NCI-H2227 treated with DMSO at 0.1 percent for 48 hours (cell line): Measurements from ENCODE around the gene INSC.
A peak's percentile ranks its signal among the peaks of the same experiment; 100 is the strongest.

Experiments used
- DNase-seq: peaks from one replicate; lab custom pipeline; 2025; lab: John Stamatoyannopoulos, UW

Gene INSC

DNA sequence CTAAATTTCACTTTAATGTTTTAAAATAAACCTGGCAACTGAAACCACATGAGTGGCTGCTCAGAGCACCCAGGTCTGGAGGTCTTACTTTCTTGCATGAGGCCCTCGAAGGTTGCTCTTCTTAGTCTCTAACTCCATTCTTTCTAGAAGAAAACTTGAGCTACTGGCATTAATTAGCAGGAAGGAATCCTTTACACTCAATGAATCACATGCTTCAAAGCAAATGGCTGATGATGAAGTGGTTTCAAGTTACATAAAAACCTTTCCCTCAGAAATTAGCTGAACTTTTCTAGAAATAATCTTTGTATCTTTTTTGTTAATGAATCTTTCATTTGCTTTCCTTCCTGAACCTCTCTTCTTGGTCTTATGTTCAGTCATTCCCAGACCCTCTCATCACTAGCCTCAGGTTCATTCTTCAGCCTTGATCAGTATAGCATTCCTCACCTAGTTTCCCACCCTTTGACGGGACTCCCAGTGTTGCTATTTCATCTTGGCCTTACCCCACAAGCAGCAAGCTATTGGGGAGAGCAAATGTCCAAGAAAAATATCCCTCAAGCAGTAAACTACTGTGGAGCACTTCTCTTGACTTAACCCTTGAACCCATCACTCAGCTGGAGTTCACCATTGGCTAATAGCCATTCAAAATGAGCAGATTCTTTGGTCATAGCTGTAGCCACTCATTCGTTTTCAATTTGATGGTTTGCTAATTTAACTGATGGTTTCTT, 75.1 kb downstream of the INSC start:
- no peak for DNase-seq

DNA sequence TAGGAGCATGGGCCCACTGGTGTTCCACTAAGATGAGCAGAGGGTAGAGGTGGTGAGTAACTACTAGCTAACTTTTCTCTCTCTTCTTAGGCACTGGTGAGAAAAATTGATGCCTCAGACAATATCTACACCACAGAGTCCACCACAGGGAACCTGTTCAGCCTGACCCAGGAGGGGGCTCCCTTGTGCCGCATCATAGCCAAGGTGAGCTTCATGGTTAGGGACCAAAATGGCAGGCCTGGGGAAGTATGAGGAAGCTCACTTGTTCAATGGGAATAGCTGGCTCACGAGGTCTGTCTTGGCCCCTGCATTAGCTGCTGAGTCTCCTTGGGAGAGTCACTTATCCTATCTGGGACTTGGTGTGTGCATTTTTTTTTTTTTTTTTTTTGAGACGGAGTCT, 75.9 kb downstream of the INSC start:
- no peak for DNase-seq

DNA sequence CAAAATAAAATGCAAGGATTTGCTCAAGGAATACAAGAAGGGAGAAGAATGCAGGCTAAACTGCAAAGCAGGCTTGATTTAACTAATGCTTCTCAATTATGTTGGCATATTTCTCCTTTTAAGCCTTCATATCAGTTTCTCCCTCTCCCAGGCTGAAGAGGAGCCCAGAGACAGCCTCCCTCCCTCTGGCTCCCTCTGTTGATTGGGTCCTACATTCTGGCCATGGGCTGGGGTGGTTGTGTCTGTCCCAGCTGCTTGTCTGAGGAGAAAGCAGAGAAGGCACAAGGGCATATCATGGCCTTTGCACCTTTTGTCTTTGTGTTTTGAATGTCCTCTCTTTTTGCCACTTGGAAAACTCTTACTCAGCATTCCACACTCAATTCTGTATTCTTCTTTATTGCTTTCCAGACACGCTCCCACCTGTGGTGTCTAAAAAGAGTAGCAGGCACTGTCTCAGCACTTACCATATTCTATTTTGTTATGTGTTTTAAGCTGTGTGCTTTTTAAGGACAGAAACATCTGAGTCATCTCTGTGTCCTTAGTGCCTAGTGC, 77.4 kb downstream of the INSC start:
- DNase-seq: no peak

DNA sequence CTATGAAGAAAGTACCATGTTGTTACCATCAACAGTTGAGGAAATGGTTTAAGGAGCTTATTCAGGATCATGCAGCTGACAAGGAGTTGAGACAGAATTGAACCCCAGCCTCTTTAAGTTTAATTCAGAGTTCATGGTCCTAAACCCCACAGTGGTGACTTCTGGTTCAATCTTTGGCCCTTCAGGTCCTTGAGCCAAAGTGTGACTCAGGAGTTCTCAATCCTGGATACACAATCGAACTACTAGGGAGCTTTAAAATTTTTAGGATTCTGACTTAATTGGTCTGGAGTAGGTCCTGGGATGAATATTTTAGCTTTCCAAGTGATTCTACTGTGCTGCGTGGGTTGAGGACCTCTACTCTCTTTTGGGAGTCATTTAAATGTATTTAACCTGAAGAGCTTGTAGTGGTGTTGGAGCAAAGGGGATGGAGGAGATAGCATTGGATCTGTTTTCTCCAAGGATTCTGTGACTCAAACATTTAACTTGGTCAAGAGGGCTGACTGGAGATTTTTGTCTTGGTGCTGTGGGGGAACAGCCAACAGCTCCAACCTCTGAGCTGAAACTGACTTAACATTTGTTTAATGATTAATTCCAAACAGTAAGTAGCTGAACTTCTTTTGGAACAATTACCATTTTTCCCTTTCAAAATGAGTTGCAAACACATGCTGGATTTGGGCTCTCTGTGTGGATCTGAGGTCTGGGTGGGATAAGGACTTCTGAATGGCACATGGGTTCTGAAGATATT, 80.1 kb downstream of the INSC start:
- no peak for DNase-seq

DNA sequence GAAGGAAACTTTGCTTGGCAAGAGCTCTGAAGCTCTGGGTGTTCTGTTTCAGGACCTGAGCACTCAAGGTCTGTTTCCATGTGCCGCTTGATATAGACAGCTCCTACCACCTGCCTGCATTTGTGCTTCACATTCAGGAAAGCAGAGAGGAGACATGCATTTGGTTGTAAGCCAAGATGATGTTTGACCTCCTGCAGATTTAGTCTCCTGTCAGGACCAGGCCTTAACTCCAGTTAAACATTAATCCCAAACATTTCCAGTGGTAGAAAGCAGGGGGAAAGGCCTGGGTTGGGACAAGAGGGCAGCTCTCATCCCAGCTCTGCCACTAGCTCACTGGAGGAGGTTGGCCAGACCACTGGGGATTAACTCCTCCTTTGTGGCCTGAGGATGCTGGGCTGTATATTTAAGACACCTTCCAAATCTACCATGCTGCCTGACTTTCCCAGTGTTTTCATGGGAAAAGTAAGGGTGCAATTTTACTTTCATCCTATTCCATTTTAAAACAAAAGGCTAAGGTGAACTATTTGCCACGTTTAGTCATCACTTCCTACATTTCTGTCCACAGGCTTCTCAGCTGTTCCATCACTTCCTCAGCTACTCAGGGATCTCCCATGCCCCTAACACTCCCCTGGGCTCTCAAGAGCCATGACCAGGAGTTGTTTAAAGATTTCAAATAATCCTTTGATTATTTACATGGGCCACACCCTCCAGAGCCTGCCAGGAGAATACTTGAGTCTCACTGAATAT, 80.9 kb downstream of the INSC start:
- DNase-seq: no peak

DNA sequence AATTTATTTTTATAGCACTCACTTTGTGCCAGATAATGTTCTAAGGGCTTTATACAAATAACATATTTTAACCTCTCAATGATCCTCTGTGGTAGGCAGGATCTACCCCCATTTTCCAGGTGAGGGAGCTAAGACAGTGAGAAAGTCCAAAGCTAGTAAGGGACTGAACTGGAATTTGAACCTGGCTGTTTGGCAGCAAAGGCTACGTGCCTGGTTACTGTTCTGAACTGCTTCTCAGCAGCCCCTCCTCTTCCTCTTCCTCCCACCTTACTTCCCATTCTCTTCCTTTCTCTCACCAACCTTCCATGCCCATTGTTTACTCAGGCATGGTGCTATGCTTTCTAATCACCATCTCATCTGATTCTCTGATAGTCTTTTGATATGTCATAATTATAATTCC, 82.0 kb downstream of the INSC start:
- DNase-seq: no peak

DNA sequence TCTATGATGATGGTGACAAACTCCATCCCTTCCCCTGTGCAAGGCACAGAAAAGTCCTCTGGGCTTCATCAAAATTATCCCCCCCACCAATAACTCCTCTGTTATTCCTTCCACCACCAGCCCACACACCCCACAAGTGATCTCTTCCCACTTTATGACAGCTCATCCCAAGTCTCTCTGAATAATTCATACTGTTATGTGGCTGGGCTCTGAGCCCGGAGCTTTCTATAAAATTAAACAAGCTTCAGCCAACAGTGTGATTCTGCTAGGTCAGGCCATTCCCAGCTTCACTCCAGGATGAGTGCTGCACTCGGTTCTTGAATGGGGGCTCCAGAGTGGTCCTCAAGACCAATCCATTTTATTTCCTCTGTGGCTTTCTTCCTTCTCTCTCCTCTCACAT, 83.0 kb downstream of the INSC start:
- DNase-seq: no peak

DNA sequence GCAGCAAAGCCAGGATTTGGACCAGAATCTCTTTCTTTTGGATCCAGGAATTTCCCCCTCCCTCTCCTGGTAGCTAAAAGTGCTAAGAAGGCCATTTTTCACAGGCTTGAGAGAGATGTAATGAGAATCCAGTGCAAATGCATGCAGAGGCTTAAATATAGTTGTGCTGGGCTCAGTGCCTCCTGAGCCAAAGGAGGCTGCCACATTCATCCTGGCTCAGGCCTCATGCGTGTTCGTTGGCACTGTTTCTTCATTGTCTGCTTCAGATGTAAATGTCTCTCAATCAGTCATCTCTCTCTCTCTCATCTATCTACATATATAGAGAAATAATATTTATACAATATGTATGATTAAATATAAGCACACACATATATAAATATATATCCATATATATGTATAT, 83.6 kb downstream of the INSC start:
- DNase-seq: no peak

DNA sequence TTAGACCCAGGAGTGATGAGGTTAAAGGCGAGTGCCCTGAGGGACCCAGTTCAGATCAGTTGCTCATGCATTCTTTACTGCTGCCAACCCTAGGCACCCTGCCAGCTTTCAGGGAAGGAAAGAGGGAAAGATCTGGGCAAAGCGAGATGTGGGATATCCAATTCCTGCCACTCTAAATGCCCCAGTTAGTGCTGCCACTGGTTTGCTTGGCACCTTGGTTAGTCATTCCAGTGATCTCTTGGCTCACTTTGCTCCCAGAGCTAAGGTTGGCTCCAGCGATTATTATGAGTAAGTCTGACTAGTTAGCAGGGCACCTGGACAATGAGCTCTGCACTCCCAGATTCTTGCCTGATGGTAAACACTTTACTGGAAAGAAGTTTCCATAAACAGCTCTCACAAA, 85.0 kb downstream of the INSC start:
- DNase-seq: no peak

DNA sequence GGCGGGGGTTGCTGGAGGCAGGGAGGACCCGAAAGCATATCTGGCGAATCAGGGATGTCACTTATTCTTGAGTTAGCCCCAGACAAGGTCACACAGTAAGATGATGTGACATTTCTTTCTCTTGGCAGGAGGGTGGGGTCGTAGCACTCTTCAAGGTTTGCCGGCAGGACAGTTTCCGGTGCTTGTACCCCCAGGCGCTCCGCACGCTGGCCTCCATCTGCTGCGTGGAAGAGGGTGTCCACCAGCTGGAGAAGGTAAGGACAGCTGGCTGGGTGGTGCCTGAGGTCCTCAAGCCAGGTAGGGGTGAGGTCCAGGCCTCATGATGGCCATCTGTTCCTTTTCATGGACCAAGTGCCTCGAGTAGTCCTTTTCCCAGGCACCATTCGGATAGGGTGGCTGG, 86.0 kb downstream of the INSC start:
- DNase-seq: no peak

DNA sequence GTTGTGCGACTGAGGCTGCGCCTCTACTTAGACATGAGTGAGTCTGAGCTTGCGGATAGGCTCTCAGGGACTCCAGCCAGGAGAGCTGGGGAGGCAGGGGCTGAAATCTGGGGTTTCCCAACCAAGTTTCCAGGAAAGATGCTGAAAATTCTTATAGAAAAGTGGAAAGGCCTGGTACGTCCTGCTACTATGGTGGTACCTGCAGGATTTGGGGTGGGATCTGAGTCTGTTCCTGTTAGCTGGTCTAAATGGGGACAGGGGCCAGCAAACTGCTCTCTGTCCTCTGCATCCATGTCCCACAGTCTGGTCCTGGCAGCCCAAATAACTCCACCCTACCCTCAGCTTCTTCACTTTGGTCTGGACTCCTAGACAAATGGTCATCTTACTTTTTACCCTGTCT, 86.9 kb downstream of the INSC start:
- no peak for DNase-seq

DNA sequence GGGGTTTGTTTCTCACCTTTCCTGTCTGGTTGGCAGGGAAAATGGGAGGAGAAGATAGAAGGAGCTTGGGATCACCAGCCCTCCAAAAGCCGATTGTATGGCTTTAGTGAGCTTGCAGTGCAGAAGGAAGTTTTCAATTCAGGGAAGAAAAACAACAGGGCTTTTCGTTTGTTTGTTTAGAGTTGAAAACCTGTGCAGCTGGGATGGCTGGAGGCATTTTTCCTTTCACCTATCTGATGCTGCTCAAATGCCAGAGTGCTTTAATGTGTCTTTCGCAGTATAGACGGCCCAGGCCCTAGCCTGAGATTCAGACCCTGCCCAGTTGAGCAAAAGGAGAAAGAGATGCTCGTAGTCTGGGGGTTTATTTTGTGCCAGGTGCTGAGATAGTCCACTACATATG, 87.9 kb downstream of the INSC start:
- no peak for DNase-seq

DNA sequence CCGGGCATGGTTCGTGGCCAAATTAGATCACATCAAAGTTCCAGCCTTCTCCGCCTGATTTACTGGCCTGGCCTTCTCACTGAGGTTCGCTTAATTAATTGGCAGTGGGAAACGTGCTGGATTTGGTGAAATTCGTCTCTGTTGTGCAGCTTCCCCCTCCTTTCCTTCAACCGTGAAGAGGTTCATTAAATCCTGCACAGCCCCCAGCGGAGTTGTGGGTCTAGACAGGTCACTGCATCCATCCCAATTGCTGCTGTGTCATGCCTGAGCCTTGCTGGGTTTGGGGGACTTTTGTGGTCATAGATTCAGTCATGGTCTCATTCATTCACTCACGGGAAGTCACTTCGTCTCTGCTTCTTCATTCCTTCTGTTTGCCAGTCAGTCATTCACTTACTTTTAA, 90.0 kb downstream of the INSC start:
- no peak for DNase-seq

DNA sequence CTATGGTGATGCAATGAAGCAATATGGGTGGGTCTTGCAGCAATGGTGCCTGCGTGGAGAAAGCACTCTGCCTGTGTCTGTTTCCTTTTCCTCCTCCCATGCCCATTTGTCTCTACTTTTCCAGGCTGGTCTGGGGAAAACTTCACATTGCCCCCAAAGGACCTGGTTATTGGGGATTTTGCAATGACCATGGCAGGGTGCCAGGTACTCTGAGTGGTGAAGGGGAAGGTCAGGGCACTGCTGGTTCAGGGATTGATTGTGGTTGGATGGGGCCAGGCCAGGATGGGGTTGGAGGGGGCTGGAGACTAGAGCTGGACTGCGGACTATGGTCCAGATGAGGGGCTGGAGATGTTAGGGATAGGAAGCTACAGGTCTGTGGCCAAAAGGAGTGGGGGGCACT, 92.1 kb downstream of the INSC start:
- DNase-seq: no peak

DNA sequence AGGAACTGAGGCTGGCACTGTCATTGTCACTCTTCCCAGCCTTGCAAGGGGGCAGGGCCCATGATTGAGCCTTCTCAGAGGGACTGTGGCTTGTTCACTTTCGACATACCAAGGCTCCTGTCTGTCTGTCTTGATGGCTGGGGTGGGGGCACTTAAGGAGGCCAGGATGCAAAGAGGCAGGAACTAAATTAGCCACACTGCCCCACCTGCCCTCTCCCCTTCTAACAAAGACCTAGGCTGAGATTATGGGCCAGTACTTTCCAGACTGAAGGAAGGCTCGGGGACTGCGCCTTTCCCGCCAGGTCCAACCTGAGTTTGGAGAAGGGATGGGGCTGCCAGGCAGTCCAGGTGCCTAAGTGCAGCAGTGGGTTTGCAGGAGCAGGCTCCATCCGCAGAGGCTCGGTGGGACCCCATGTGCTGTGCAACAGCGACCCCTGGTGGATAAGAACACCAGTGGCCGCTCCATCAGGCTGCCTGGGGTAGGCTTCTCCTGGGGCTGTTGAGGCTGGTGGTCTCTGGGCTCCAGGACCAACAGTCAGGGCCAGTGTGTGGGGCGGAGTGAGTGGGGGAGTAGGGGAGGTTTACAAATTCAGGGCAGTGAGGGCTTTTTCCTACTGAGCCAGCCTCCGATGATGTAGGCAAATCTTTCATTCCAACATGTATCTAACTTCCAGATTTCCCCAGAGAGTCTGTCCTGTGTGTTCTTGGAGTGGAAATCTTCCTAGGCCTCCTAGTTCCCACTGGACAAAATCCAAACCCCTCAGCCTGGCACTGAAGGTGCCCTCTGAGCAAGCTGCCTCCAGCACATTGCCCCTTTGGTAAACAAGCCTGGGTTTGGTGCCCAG, 93.9 kb downstream of the INSC start:
- DNase-seq: peak; percentile 56

DNA sequence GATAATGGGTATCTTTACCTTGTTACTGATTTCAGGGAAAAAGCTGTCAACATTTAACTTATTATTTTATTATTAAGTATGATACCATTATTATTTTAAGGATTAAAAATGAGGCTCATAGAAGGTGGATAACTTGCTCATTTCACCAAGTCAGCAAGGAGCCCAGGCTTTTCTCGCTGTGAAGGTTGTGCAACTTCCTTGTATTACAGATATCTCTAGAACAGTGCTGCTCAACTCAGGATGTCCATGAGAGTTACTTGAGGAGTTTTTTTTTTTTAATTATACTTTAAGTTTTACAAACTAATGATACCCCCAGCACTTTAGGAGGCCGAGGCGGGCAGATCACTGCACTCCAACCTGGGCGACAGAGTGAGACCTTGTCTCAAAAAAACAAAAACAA, 98.2 kb downstream of the INSC start:
- no peak for DNase-seq

DNA sequence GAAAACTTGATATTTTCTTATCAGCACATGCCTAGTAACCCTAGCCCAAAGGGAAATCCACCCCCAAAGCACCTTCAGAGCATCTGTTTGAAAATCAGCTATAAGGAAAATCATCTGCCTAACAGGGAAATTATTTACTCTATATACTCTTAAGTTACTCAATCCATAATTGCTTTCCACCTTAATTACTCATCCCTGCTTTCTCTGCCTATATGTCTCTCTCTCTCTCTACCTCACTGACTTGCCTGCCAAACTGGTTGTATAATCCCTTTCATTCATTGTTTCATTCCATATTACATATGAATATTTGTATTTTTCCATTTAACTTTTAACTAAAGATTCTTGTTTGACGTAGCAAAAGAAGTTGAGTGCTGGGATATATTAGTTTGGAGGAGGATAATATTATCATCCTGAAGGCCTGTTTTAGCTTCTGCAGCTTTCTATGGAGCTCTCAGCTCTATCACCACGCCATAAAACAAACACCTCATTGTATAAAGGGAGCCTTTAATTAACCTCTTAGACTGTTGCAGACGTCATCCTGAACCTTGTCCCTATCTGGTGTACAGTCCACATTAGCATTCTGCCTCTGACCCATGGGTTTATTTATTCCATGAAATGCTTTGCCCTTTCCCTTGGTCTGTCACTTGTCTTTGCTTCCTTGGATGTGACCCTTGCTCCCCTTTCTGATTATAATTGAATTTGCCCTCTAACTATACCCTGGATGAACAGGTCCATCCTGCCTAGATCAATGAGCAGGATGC, 98.9 kb downstream of the INSC start:
- no peak for DNase-seq

DNA sequence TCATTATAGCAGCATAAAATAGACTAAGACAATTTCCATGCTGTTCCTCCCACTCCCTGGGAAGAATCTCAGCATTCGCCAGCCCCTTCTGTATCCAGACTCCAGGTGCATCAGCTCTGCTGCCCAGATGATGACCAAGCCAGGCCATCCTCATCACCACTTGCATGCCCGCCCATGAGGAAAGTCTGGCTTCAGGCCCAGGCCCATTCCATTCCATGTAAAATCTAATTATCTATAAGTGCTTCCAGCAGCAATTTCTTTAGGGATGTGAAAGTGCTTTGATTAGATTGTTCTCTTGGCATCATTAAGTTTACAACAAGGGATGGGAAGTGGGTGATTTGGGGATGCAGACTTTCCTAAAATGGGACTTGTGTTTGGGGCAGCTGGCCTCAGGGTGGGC, 100.3 kb downstream of the INSC start:
- no peak for DNase-seq

DNA sequence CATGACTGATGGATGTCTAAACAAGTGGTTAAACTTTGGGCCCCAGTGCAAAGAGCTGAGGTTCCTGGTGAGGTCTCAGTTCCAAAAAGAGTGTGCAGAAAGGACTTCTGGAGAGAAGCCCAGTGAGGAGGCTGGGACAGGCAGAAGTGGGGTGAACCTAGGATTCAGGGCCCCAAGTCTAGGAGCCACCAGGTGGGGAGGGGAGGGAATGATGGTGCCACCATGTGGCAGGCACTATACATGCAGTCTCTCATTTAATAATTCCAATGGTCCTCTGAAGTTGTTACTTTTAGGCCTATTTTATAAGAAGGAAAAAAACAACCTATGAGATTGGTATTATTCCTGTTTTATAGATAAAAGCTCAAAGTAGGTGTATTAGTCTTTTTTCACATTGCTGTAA, 102.0 kb downstream of the INSC start:
- DNase-seq: no peak

DNA sequence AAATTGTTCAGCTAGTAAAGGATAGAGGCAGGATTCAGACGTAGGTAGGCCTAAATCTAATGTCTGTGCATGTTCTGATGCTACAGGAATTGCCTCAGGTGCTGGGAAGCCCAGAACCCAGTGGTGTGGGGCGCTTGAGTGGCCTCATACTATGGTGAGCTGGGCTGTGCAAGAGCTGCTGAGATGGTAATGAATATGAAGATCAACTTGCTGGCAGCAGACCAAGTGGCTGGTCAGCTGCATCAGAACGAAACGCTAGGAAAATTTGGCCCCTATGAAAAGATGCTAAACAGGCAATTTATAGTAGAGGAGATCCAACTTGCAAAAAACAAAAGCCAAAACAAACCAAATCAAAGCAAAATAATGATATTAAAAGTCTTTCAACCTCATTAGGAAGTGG, 102.7 kb downstream of the INSC start:
- no peak for DNase-seq

DNA sequence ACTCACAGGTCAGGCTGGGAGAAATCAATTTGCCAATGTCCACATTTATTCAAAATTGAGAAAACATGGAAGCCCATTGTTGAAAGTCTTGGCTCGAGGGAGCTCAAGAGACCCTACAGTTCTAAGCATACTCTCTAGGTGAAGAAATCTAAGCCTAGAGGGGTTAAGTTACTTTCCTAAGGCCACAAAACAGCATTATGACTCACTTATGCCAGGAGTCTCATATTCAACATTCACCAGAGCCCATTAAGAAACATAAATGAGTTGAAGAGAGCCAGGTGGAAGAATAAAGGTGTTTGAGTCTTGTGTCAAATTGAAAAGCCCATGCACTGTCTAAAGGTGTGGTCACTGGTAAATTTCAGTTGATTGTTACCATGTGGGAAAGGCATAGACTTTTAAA, 108.1 kb downstream of the INSC start:
- DNase-seq: no peak
